ENCODE measurements around the gene OR52I1.

DNA sequence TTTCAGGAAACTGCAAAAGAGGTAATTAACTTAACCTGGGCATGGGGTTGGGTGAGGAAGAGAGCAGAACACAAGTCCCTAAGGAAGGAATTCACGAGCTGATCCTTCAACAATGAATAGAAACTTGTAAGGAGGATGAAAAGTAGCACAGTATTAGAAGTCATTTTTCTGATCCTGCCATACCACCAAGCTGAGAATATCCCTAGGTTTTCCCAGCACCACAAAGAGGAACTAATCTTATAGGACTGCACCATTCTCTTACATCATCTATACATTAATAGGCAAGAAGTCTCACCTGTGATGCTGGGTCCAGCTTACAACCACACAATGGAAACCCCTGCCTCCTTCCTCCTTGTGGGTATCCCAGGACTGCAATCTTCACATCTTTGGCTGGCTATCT, at the start of gene OR52I1:
- TF ChIP-seq FOXK2 (IDR thresholded peaks at IDR 0.05) (no peak), SUZ12 (IDR thresholded peaks at IDR 0.05) (no peak)
